HepG2 (cell line): ENCODE results near the gene ABHD17A.

Experiments
- RFX1 ChIP-seq: fragments of 450-650 bp; IDR thresholded peaks from 2 replicates; pipeline ENCODE4 v1.6.1; 2017
- ZNF225 ChIP-seq: sonication (generic); formaldehyde crosslinking; IDR thresholded peaks from 2 replicates; pipeline ENCODE4 v1.4.0; 2020; ENCODE audit warnings: mild to moderate bottlenecking, missing genetic modification reagents

DNA sequence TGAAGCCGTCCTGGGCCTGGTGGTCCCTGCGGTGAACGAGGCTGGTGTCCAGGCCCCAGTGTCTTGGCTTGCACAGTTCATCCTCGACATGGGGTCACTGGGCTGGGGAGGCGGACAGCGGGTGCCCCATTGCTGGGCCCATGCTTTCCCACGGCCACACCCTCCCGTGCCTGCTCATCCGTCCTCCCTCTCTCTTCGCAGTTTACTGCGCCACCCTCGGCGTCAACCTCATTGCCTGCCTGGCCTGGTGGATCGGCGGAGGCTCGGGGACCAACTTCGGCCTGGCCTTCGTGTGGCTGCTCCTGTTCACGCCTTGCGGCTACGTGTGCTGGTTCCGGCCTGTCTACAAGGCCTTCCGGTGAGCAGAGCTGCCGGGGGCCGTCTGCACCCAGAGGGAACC is 32.6 kb upstream of the ABHD17A start:
- no peak for TF ChIP-seq ZNF225
- TF ChIP-seq RFX1 = no peak
